Measurements from ENCODE around the gene PRDM9.

PRDM9 gene

DNA sequence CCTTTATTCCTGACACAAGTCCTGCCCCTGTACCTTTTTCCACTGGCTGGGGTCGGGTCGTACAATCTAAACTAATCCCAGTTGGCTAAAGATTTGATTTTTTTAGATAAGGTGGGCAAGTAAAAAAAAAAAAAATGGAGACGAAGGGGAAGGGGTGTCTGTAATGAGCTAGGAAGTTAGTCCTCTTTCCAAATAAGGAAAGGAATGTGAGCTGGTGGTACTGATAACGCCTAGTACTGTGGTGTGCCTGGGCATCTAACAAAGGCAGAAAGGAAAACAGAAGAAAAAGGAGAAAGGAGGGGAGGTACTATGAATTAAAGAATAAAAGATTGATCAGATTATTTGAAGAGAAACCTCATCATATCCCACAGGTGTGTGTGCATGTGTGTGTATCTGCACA, 21.3 kb downstream of the PRDM9 start:
- DNase-seq: no peak

DNA sequence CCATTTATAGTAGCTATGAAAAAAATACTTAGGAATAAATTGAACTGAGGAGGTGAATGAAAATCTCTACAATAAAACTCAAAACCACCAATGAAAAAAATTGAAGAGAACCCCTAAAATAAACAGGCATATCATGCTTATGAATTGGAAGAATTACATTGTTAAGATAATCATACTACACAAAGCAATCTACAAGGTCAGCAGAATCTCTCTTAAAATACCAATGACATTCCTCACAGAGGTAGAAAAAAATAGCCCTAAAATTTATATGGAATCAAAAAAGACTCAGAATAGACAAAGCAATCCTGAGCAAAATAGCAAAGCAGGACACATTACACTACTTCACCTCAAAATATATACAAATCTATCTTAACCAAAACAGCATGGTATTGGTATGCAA, 23.2 kb downstream of the PRDM9 start:
- DNase-seq: no peak

DNA sequence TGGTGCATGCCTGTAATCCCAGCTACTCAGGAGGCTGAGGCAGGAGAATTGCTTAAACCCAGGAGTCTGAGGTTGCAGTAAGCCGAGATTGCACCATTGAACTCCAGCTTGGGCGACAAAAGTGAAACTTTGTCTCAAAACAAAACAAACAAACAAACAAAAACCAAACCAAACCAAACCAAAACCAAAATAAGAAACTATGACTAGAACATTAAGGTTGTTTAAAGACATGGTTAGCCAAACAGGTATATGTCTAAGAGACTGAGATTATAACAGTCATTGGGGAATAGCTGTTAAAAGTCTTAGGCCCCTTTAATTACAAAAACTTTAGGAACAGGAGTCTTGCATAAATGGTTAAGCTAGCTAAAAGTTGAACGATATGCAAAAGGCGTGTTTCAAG, 63.6 kb downstream of the PRDM9 start:
- DNase-seq: no peak
